ENCODE measurements around the gene HLTF.

Gene HLTF

GRCh38 chr3:149000206-149000745 lies 86.1 kb downstream of the HLTF start:
- TF ChIP-seq, protein P1, sequence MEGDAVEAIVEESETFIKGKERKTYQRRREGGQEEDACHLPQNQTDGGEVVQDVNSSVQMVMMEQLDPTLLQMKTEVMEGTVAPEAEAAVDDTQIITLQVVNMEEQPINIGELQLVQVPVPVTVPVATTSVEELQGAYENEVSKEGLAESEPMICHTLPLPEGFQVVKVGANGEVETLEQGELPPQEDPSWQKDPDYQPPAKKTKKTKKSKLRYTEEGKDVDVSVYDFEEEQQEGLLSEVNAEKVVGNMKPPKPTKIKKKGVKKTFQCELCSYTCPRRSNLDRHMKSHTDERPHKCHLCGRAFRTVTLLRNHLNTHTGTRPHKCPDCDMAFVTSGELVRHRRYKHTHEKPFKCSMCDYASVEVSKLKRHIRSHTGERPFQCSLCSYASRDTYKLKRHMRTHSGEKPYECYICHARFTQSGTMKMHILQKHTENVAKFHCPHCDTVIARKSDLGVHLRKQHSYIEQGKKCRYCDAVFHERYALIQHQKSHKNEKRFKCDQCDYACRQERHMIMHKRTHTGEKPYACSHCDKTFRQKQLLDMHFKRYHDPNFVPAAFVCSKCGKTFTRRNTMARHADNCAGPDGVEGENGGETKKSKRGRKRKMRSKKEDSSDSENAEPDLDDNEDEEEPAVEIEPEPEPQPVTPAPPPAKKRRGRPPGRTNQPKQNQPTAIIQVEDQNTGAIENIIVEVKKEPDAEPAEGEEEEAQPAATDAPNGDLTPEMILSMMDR (conservative IDR thresholded peaks at IDR 0.05) = no peak
- no peak overlapping the region for H3K27ac ChIP-seq

DNA sequence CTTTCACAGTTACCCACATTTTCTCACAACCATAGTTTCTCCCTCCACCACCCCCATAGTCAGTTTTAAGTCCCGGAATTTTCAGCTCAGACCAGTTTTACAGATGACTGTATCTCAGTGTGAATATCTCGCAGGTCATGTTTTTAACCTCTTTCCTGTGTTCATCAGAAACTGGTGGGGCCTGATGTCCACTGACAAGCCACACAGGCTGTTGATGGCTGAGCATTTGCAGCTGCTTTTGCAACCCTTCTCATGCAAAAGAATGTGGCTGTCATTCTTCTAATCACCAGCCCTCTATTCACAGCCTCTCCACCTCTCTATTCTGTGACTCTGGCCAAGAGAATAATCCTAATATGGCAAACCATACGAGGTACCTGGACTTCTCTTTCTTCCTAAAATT lies 86.5 kb downstream of the HLTF start:
- TF ChIP-seq, protein P1 (conservative IDR thresholded peaks at IDR 0.05) = no peak
- no peak overlapping the region for H3K27ac ChIP-seq

GRCh38 chr3:148998715-148999423 lies 87.5 kb downstream of the HLTF start:
- TF ChIP-seq, protein P1 (conservative IDR thresholded peaks at IDR 0.05) = no peak
- H3K27ac ChIP-seq = no peak overlapping the region

GRCh38 chr3:148998297-148998696 lies 88.0 kb downstream of the HLTF start:
- H3K27ac ChIP-seq = no peak overlapping the region
- TF ChIP-seq, protein P1 (conservative IDR thresholded peaks at IDR 0.05) = no peak

GRCh38 chr3:148997623-148998022 lies 88.7 kb downstream of the HLTF start:
- H3K27ac ChIP-seq = no peak overlapping the region
- TF ChIP-seq, protein P1 (conservative IDR thresholded peaks at IDR 0.05) = no peak

GRCh38 chr3:148992635-148993255 lies 93.6 kb downstream of the HLTF start:
- TF ChIP-seq, protein P1 (conservative IDR thresholded peaks at IDR 0.05) = no peak
- peak overlapping the region; percentile 87 for H3K27ac ChIP-seq

DNA sequence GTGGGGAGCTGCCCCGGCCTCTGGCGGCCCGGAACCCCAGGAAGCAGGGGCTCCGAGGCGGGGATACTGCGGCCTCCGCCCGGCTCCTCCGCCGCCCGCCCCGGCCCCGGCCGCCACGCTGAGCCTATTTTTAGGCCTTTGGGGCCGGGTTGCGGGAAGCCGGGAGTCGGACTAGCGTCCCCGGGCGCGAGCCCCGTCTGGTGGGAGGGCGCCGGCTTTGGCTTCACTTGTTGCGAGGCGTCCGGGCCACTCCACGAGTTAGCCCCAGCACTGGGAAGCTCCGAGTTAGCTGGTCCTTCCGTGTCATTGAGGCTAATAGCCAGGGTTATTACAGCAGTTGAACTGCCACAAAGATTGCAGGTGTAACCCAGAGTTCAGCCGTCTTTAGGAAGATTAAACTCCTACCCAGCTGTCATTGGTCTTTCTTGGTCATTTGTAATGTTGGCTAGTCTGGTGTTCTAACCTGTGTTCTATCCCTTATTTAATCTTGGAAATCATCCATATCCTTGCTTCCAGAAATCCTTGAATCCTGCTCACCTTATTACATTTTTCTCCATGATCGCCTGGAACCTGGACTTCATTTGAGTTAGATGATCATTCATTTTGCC lies 94.2 kb downstream of the HLTF start:
- TF ChIP-seq, protein P1 (conservative IDR thresholded peaks at IDR 0.05) = no peak
- peak overlapping the region; percentile 87 for H3K27ac ChIP-seq

Data from VCaP (cell line).